ENCODE results near the gene KRTAP5-6. TPM values are rescaled to one million over a fixed set of nuclear protein-coding genes. Genes with fewer than 3 reads are reported as not detected.

The KRTAP5-6 gene
- total and polyA plus RNA-seq, 12 donors: not detected

- DNase-seq (no peak), ATAC-seq (no peak)
- WGBS, 2 donors: 50 to 53% methylated on average over 21 of the region's 21 CpGs
- no peaks in the 10 kb centered on the region for H3K36me3 ChIP-seq
- H3K27ac ChIP-seq: no peak overlapping the region
- H3K4me1 ChIP-seq: peaks cover 0 to 8% (median 0%) of the 10 kb centered on the region in 9 donors
- intact Hi-C loops (cut with DNase I): no loop called here
- no peaks in the 10 kb centered on the region for H3K9me3 ChIP-seq
- no peak overlapping the region for H3K4me3 ChIP-seq
- peaks cover 0 to 57% (median 40%) of the 10 kb centered on the region in 7 donors for H3K27me3 ChIP-seq
- no peak for TF ChIP-seq CTCF (IDR thresholded peaks at IDR 0.05)
These were observed 22.5 kb upstream of the KRTAP5-6 start for GRCh38 chr11:1674173-1675131.

GRCh38 chr11:1675536-1676228, 21.3 kb upstream of the KRTAP5-6 start:
- H3K27me3 ChIP-seq: peaks cover 0 to 55% (median 40%) of the 10 kb centered on the region in 7 donors
- intact Hi-C loops (cut with DNase I): no loop called here
- WGBS, 2 donors: 64 to 67% methylated on average over 11 of the region's 11 CpGs

GRCh38 chr11:1676229-1676740, 20.7 kb upstream of the KRTAP5-6 start:
- Histone ChIP-seq H3K9me3 (peaks cover 0 to 3% (median 0%) of the 10 kb centered on the region in 11 donors), H3K27ac (no peak overlapping the region), H3K4me3 (no peak overlapping the region), H3K36me3 (no peaks in the 10 kb centered on the region), H3K4me1 (peaks cover 0 to 5% (median 0%) of the 10 kb centered on the region in 9 donors), H3K27me3 (peaks cover 0 to 57% (median 44%) of the 10 kb centered on the region in 7 donors)
- ATAC-seq (no peak), DNase-seq (no peak)
- WGBS, 2 donors: 92% methylated on average over 7 of the region's 7 CpGs
- TF ChIP-seq CTCF (IDR thresholded peaks at IDR 0.05): no peak
- intact Hi-C loops (cut with DNase I): no loop called here

More at GRCh38 chr11:1675536-1676228, 21.3 kb upstream of the KRTAP5-6 start:
- H3K4me1 ChIP-seq: peaks cover 0 to 5% (median 0%) of the 10 kb centered on the region in 9 donors
- H3K9me3 ChIP-seq: peaks cover 0 to 3% (median 0%) of the 10 kb centered on the region in 11 donors
- no peak overlapping the region for H3K27ac ChIP-seq
- DNase-seq (no peak), ATAC-seq (no peak)
- H3K4me3 ChIP-seq: no peak overlapping the region
- no peaks in the 10 kb centered on the region for H3K36me3 ChIP-seq
- TF ChIP-seq CTCF (IDR thresholded peaks at IDR 0.05): no peak

- intact Hi-C loops (cut with DNase I): no loop called here
- Histone ChIP-seq H3K9me3 (peaks cover 0 to 3% (median 0%) of the 10 kb centered on the region in 11 donors), H3K4me1 (peaks cover 0 to 3% (median 0%) of the 10 kb centered on the region in 9 donors), H3K27me3 (peaks cover 0 to 49% (median 37%) of the 10 kb centered on the region in 7 donors), H3K4me3 (no peak overlapping the region), H3K27ac (no peak overlapping the region), H3K36me3 (no peaks in the 10 kb centered on the region)
- WGBS, 2 donors: 87 to 88% methylated on average over 10 of the region's 10 CpGs
- no peak for TF ChIP-seq CTCF (IDR thresholded peaks at IDR 0.05)
- ATAC-seq (no peak), DNase-seq (no peak)
These were observed 17.1 kb upstream of the KRTAP5-6 start for GRCh38 chr11:1679881-1680280.
